ENCODE data around the gene ANP32A. TPM values are rescaled to one million over a fixed set of nuclear protein-coding genes. Genes with fewer than 3 reads are reported as not detected.
A peak's percentile ranks its signal among the peaks of the same experiment; 100 is the strongest.

The ANP32A gene
- total RNA-seq, 1 experiment from 2014 or later: 232 TPM

DNA sequence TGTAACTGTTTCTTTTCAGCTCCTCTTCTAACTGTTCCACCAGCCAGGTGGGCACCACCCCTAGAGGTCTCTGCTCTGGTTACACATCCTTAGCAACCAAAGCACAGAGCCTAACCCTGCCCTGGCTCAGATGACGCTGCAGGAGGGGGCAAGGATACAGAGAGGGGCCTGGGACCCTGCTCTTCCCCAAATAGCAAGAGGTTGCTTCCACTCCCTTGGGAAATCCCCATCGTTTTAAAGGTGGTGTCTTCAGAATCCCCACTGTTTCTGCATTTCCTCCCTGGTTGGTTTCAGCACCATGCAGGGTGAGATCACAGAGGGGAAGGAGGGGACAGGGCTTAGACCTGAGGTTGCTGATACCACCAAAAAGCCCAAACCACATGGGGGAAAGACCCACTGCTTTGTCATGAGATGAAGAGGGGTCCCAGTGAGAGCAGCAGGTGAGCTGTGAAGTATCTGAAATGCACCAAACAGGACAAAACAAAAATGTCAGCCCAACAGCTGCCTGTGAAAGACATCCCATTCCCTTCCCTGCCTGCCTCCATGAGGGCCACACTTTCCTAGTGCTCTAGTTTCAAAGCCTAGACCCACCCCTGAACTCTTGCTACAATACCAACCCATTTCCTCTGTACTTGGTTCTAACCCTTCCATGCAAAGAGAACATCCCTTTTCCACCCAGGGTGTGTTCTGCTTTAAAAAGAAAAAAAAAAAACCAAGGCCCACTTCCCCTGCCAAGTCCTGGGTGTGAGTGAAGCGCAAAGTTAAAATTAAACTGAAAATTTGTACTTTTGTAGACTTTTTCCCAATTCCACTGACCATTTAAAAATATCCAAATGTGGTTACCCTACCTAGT, 29.0 kb downstream of the ANP32A start:
- H3K27ac Mint-ChIP-seq: peak overlapping the region; percentile 97
- ChIA-PET CTCF (interaction anchor here (0.6 to 5.6 kb wide), 6 partner anchors 27 to 240 kb away, joined by 3 to 36 read pairs (median 4); no protein-coding TSS in a partner anchor), POLR2A (interaction anchor here (0.6 kb wide), 1 partner anchor 22 kb away, joined by 3 read pairs; no protein-coding TSS in a partner anchor)
- ATAC-seq: peak; percentile 8; the same call in 1 of the 2 replicates
- no peaks in the 10 kb centered on the region for H3K27me3 Mint-ChIP-seq (ENCODE audit: low read depth)
- no peak for DNase-seq (ENCODE audit: low spot score)
- peaks cover 10% of the 10 kb centered on the region; the same call in 1 of the 2 replicates for H3K36me3 Mint-ChIP-seq
- peaks cover 90% of the 10 kb centered on the region for H3K4me1 Mint-ChIP-seq
- H3K4me3 Mint-ChIP-seq: peak overlapping the region; percentile 40
- no peaks in the 10 kb centered on the region for H3K9me3 Mint-ChIP-seq
- TF ChIP-seq, protein P1, sequence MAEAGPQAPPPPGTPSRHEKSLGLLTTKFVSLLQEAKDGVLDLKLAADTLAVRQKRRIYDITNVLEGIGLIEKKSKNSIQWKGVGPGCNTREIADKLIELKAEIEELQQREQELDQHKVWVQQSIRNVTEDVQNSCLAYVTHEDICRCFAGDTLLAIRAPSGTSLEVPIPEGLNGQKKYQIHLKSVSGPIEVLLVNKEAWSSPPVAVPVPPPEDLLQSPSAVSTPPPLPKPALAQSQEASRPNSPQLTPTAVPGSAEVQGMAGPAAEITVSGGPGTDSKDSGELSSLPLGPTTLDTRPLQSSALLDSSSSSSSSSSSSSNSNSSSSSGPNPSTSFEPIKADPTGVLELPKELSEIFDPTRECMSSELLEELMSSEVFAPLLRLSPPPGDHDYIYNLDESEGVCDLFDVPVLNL (CRISPR knock-in tag; IDR thresholded peaks at IDR 0.05; ENCODE audit: borderline replicate concordance, low read depth): no peak
- no peak for TF ChIP-seq FOXP1 (CRISPR knock-in tag; IDR thresholded peaks at IDR 0.05; ENCODE audit: borderline replicate concordance)
- TF ChIP-seq, protein P2, sequence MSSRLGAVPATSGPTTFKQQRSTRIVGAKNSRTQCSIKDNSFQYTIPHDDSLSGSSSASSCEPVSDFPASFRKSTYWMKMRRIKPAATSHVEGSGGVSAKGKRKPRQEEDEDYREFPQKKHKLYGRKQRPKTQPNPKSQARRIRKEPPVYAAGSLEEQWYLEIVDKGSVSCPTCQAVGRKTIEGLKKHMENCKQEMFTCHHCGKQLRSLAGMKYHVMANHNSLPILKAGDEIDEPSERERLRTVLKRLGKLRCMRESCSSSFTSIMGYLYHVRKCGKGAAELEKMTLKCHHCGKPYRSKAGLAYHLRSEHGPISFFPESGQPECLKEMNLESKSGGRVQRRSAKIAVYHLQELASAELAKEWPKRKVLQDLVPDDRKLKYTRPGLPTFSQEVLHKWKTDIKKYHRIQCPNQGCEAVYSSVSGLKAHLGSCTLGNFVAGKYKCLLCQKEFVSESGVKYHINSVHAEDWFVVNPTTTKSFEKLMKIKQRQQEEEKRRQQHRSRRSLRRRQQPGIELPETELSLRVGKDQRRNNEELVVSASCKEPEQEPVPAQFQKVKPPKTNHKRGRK (CRISPR knock-in tag; IDR thresholded peaks at IDR 0.05; ENCODE audit: borderline replicate concordance): no peak
- TF ChIP-seq, protein P3, sequence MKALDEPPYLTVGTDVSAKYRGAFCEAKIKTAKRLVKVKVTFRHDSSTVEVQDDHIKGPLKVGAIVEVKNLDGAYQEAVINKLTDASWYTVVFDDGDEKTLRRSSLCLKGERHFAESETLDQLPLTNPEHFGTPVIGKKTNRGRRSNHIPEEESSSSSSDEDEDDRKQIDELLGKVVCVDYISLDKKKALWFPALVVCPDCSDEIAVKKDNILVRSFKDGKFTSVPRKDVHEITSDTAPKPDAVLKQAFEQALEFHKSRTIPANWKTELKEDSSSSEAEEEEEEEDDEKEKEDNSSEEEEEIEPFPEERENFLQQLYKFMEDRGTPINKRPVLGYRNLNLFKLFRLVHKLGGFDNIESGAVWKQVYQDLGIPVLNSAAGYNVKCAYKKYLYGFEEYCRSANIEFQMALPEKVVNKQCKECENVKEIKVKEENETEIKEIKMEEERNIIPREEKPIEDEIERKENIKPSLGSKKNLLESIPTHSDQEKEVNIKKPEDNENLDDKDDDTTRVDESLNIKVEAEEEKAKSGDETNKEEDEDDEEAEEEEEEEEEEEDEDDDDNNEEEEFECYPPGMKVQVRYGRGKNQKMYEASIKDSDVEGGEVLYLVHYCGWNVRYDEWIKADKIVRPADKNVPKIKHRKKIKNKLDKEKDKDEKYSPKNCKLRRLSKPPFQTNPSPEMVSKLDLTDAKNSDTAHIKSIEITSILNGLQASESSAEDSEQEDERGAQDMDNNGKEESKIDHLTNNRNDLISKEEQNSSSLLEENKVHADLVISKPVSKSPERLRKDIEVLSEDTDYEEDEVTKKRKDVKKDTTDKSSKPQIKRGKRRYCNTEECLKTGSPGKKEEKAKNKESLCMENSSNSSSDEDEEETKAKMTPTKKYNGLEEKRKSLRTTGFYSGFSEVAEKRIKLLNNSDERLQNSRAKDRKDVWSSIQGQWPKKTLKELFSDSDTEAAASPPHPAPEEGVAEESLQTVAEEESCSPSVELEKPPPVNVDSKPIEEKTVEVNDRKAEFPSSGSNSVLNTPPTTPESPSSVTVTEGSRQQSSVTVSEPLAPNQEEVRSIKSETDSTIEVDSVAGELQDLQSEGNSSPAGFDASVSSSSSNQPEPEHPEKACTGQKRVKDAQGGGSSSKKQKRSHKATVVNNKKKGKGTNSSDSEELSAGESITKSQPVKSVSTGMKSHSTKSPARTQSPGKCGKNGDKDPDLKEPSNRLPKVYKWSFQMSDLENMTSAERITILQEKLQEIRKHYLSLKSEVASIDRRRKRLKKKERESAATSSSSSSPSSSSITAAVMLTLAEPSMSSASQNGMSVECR (CRISPR knock-in tag; IDR thresholded peaks at IDR 0.05; ENCODE audit: borderline replicate concordance): no peak
- TF ChIP-seq, protein P4, sequence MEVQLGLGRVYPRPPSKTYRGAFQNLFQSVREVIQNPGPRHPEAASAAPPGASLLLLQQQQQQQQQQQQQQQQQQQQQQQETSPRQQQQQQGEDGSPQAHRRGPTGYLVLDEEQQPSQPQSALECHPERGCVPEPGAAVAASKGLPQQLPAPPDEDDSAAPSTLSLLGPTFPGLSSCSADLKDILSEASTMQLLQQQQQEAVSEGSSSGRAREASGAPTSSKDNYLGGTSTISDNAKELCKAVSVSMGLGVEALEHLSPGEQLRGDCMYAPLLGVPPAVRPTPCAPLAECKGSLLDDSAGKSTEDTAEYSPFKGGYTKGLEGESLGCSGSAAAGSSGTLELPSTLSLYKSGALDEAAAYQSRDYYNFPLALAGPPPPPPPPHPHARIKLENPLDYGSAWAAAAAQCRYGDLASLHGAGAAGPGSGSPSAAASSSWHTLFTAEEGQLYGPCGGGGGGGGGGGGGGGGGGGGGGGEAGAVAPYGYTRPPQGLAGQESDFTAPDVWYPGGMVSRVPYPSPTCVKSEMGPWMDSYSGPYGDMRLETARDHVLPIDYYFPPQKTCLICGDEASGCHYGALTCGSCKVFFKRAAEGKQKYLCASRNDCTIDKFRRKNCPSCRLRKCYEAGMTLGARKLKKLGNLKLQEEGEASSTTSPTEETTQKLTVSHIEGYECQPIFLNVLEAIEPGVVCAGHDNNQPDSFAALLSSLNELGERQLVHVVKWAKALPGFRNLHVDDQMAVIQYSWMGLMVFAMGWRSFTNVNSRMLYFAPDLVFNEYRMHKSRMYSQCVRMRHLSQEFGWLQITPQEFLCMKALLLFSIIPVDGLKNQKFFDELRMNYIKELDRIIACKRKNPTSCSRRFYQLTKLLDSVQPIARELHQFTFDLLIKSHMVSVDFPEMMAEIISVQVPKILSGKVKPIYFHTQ (CRISPR knock-in tag; IDR thresholded peaks at IDR 0.05): no peak
- TF ChIP-seq ZNF423 (CRISPR knock-in tag; IDR thresholded peaks at IDR 0.05): peak; percentile 98
- TF ChIP-seq FOXK1 (CRISPR knock-in tag; IDR thresholded peaks at IDR 0.05): no peak
- TF ChIP-seq, protein P5, sequence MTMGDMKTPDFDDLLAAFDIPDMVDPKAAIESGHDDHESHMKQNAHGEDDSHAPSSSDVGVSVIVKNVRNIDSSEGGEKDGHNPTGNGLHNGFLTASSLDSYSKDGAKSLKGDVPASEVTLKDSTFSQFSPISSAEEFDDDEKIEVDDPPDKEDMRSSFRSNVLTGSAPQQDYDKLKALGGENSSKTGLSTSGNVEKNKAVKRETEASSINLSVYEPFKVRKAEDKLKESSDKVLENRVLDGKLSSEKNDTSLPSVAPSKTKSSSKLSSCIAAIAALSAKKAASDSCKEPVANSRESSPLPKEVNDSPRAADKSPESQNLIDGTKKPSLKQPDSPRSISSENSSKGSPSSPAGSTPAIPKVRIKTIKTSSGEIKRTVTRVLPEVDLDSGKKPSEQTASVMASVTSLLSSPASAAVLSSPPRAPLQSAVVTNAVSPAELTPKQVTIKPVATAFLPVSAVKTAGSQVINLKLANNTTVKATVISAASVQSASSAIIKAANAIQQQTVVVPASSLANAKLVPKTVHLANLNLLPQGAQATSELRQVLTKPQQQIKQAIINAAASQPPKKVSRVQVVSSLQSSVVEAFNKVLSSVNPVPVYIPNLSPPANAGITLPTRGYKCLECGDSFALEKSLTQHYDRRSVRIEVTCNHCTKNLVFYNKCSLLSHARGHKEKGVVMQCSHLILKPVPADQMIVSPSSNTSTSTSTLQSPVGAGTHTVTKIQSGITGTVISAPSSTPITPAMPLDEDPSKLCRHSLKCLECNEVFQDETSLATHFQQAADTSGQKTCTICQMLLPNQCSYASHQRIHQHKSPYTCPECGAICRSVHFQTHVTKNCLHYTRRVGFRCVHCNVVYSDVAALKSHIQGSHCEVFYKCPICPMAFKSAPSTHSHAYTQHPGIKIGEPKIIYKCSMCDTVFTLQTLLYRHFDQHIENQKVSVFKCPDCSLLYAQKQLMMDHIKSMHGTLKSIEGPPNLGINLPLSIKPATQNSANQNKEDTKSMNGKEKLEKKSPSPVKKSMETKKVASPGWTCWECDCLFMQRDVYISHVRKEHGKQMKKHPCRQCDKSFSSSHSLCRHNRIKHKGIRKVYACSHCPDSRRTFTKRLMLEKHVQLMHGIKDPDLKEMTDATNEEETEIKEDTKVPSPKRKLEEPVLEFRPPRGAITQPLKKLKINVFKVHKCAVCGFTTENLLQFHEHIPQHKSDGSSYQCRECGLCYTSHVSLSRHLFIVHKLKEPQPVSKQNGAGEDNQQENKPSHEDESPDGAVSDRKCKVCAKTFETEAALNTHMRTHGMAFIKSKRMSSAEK (CRISPR knock-in tag; IDR thresholded peaks at IDR 0.05; ENCODE audit: borderline replicate concordance): no peak
- TF ChIP-seq, protein P6, sequence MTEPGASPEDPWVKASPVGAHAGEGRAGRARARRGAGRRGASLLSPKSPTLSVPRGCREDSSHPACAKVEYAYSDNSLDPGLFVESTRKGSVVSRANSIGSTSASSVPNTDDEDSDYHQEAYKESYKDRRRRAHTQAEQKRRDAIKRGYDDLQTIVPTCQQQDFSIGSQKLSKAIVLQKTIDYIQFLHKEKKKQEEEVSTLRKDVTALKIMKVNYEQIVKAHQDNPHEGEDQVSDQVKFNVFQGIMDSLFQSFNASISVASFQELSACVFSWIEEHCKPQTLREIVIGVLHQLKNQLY (CRISPR knock-in tag; IDR thresholded peaks at IDR 0.05): no peak
- TF ChIP-seq, protein P7, sequence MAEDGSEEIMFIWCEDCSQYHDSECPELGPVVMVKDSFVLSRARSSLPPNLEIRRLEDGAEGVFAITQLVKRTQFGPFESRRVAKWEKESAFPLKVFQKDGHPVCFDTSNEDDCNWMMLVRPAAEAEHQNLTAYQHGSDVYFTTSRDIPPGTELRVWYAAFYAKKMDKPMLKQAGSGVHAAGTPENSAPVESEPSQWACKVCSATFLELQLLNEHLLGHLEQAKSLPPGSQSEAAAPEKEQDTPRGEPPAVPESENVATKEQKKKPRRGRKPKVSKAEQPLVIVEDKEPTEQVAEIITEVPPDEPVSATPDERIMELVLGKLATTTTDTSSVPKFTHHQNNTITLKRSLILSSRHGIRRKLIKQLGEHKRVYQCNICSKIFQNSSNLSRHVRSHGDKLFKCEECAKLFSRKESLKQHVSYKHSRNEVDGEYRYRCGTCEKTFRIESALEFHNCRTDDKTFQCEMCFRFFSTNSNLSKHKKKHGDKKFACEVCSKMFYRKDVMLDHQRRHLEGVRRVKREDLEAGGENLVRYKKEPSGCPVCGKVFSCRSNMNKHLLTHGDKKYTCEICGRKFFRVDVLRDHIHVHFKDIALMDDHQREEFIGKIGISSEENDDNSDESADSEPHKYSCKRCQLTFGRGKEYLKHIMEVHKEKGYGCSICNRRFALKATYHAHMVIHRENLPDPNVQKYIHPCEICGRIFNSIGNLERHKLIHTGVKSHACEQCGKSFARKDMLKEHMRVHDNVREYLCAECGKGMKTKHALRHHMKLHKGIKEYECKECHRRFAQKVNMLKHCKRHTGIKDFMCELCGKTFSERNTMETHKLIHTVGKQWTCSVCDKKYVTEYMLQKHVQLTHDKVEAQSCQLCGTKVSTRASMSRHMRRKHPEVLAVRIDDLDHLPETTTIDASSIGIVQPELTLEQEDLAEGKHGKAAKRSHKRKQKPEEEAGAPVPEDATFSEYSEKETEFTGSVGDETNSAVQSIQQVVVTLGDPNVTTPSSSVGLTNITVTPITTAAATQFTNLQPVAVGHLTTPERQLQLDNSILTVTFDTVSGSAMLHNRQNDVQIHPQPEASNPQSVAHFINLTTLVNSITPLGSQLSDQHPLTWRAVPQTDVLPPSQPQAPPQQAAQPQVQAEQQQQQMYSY (CRISPR knock-in tag; IDR thresholded peaks at IDR 0.05): peak; percentile 32; the same call in 1 of the 2 replicates
- TF ChIP-seq, protein P8, sequence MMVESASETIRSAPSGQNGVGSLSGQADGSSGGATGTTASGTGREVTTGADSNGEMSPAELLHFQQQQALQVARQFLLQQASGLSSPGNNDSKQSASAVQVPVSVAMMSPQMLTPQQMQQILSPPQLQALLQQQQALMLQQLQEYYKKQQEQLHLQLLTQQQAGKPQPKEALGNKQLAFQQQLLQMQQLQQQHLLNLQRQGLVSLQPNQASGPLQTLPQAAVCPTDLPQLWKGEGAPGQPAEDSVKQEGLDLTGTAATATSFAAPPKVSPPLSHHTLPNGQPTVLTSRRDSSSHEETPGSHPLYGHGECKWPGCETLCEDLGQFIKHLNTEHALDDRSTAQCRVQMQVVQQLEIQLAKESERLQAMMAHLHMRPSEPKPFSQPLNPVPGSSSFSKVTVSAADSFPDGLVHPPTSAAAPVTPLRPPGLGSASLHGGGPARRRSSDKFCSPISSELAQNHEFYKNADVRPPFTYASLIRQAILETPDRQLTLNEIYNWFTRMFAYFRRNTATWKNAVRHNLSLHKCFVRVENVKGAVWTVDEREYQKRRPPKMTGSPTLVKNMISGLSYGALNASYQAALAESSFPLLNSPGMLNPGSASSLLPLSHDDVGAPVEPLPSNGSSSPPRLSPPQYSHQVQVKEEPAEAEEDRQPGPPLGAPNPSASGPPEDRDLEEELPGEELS (CRISPR knock-in tag; IDR thresholded peaks at IDR 0.05): no peak
- TF ChIP-seq SOX15 (CRISPR knock-in tag; IDR thresholded peaks at IDR 0.05): no peak
- 0 out of 2 replicates have a peak, but pooled peaks have one; percentile 38 for TF ChIP-seq TEAD1 (CRISPR knock-in tag; IDR thresholded peaks at IDR 0.05)
